GM12891 (cell line): ENCODE results near the gene CRACR2B.

Experiments used
- POLR2A ChIP-seq: IDR thresholded peaks from 2 replicates; pipeline ENCODE4 v1.6.1; 2011; ENCODE audit warnings: low read depth, low read length, control low read depth
- POLR2AphosphoS5 ChIP-seq: IDR thresholded peaks from 2 replicates; pipeline ENCODE4 v1.6.1; 2011; ENCODE audit warnings: low read depth, low read length, control low read depth

GRCh38 chr11:856397-856796 lies 28.7 kb downstream of the CRACR2B start:
- TF ChIP-seq POLR2A (no peak), POLR2AphosphoS5 (no peak)
